ENCODE measurements around the gene TBC1D2. TPM values are rescaled to one million over a fixed set of nuclear protein-coding genes. Genes with fewer than 3 reads are reported as not detected.
A peak's percentile ranks its signal among the peaks of the same experiment; 100 is the strongest.

Gene TBC1D2
- total and polyA plus RNA-seq, 2 of the 4 experiments (the other 2 are of a cell fraction) = 36.9 to 62.7 TPM

DNA sequence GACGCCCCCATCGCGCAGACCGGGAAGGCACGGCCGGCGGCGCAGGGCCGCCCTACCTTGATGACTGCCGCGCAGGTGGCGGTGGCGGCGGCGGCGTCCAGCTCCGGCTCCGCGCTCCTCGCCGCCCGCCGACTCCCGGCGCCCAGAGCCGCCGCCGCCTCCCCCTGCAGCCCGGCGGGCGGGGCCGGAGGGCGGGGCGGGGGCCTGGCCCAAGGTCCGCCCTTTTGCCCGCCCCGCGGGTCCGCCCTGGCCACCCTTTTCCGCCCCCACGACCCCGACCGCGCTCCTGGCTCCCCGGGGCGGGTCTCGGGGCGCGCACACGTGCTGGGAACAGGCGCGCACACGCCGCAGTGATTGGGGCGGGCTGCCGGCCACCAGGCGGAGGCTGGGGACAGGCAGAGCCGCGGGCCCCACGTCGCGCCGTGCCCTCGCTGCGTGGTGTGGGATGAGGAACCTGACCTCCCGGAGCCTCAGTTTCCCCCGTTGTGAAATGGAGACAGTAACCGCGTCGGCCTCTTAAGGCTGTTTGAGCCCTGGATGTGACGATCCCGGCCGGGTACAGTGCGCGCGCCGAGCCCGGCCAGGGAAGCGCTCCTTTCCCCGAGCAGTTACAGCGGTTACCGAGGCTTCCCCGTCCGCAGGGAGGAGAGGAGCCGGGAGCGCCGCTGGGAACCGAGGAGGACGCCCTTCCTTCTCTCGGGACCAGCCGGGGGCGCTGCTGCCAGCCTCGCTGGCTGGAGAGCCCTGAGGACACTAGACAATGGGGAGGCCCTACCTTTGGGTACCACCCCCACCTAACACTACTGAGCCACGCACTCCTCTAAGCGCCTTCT, 62.7 kb downstream of the TBC1D2 start, which contains the start of gene CORO2A:
TSS of gene CORO2A (minus strand) at position 135 of the 833 bp plus-strand sequence. CDS start 34,977 bp downstream, outside the sequence.
- Histone ChIP-seq H3K36me3 (ENCODE audit: control insufficient read depth, insufficient read depth, low read length) (no peaks in the 10 kb centered on the region), H3K9ac (ENCODE audit: low read depth, low read length) (peak within 1 kb of the TSS; percentile 63), H2AFZ (replicated peaks; ENCODE audit: low read length, poor library complexity) (peak within 1 kb of the TSS; percentile 99), H4K91ac (ENCODE audit: insufficient read depth, low read depth, low read length) (peak within 1 kb of the TSS; percentile 27; the same call in 1 of the 2 replicates), H3K23ac (ENCODE audit: low read depth, low read length) (peak within 1 kb of the TSS; percentile 93), H3K9me1 (ENCODE audit: insufficient read depth, low read length) (peaks cover 12% of the 10 kb centered on the region), H3K14ac (replicated peaks; ENCODE audit: low read depth, low read length) (peak within 1 kb of the TSS; percentile 77), H3K9me3 (ENCODE audit: control insufficient read depth, insufficient read depth, low read length) (no peaks in the 10 kb centered on the region), H3K56ac (ENCODE audit: extremely low read depth, insufficient read depth, low read length) (peak within 1 kb of the TSS; percentile 49; the same call in 1 of the 2 replicates), H3K79me1 (ENCODE audit: low read depth in 1 of 2, low read length in 2 of 2) (peaks cover 0 to 4% of the 10 kb centered on the region in 2 experiments; a peak in 1 of 4 replicates), H2BK20ac (ENCODE audit: low read depth, low read length) (peak within 1 kb of the TSS; percentile 34; the same call in 1 of the 2 replicates), H2BK15ac (ENCODE audit: low read depth, low read length) (peak within 1 kb of the TSS; percentile 80; the same call in 2 of the 3 replicates), H2AK5ac (ENCODE audit: low read depth, low read length) (peak within 1 kb of the TSS; percentile 73), H2BK5ac (ENCODE audit: low read depth, low read length, poor library complexity, severe bottlenecking) (peak within 1 kb of the TSS; percentile 3), H4K20me1 (ENCODE audit: insufficient read depth, low read length) (no peaks in the 10 kb centered on the region), H3K18ac (ENCODE audit: low read depth, low read length) (peak within 1 kb of the TSS; percentile 16; the same call in 1 of the 2 replicates), H3K4me3 (ENCODE audit: insufficient read depth, low read depth, low read length) (peak within 1 kb of the TSS; percentile 77), H4K5ac (ENCODE audit: low read depth, low read length) (no peak within 1 kb of the TSS; the same call in 1 of the 2 replicates), H2AK9ac (replicated peaks; ENCODE audit: low read depth, low read length, poor library complexity) (peak within 1 kb of the TSS; percentile 89), H2BK120ac (ENCODE audit: low read depth, low read length) (peak within 1 kb of the TSS; percentile 64; the same call in 1 of the 2 replicates), H3K4me1 (ENCODE audit: control insufficient read depth, insufficient read depth, low read length) (peaks cover 3% of the 10 kb centered on the region), H3K27me3 (ENCODE audit: control insufficient read depth, insufficient read depth, low read length) (0 out of 2 replicates have a peak, but pooled peaks cover 3% of the 10 kb centered on the region), H3K4me2 (ENCODE audit: low read depth, low read length) (peak within 1 kb of the TSS; percentile 91), H3K27ac (ENCODE audit: insufficient read depth, low read length) (peak within 1 kb of the TSS; percentile 14; the same call in 1 of the 2 replicates), H3K4ac (ENCODE audit: low read depth, low read length) (peak within 1 kb of the TSS; percentile 72), H4K8ac (ENCODE audit: low read depth in 2 of 2, low read length in 2 of 2) (peak within 1 kb of the TSS; percentile 13 to 89)
- TF ChIP-seq FOS (IDR thresholded peaks at IDR 0.05; ENCODE audit: low read depth, low read length) (no peak), SMC3 (IDR thresholded peaks at IDR 0.05; ENCODE audit: low read depth, low read length) (peak; percentile 49), CHD1 (IDR thresholded peaks at IDR 0.05; ENCODE audit: low read depth, low read length) (no peak), RAD21 (IDR thresholded peaks at IDR 0.05; ENCODE audit: low read length) (peak; percentile 48), MAFK (IDR thresholded peaks at IDR 0.05; ENCODE audit: low read depth, low read length) (no peak), RFX5 (IDR thresholded peaks at IDR 0.05; ENCODE audit: low read depth, low read length) (no peak), MXI1 (IDR thresholded peaks at IDR 0.05; ENCODE audit: borderline replicate concordance, low read depth, low read length) (no peak), BHLHE40 (IDR thresholded peaks at IDR 0.05; ENCODE audit: low read depth, low read length) (peak; percentile 65), POLR2A (IDR thresholded peaks at IDR 0.05; ENCODE audit: low read depth, low read length) (no peak), MAZ (IDR thresholded peaks at IDR 0.05; ENCODE audit: borderline replicate concordance, low read depth, low read length) (peak; percentile 55), CEBPB (IDR thresholded peaks at IDR 0.05; ENCODE audit: low read depth, low read length) (no peak)
- TF ChIP-seq, protein P1, sequence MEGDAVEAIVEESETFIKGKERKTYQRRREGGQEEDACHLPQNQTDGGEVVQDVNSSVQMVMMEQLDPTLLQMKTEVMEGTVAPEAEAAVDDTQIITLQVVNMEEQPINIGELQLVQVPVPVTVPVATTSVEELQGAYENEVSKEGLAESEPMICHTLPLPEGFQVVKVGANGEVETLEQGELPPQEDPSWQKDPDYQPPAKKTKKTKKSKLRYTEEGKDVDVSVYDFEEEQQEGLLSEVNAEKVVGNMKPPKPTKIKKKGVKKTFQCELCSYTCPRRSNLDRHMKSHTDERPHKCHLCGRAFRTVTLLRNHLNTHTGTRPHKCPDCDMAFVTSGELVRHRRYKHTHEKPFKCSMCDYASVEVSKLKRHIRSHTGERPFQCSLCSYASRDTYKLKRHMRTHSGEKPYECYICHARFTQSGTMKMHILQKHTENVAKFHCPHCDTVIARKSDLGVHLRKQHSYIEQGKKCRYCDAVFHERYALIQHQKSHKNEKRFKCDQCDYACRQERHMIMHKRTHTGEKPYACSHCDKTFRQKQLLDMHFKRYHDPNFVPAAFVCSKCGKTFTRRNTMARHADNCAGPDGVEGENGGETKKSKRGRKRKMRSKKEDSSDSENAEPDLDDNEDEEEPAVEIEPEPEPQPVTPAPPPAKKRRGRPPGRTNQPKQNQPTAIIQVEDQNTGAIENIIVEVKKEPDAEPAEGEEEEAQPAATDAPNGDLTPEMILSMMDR (conservative IDR thresholded peaks at IDR 0.05; ENCODE audit: low read depth, low read length) = peak; percentile 59
- TF ChIP-seq, protein P2, sequence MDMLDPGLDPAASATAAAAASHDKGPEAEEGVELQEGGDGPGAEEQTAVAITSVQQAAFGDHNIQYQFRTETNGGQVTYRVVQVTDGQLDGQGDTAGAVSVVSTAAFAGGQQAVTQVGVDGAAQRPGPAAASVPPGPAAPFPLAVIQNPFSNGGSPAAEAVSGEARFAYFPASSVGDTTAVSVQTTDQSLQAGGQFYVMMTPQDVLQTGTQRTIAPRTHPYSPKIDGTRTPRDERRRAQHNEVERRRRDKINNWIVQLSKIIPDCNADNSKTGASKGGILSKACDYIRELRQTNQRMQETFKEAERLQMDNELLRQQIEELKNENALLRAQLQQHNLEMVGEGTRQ (IDR thresholded peaks at IDR 0.05; ENCODE audit: low read depth, low read length) = peak; percentile 39; the same call in 1 of the 2 replicates
- WGBS, 2 experiments (ENCODE audit: extremely low coverage in 2 of 2, insufficient read length in 1 of 2) = 1% methylated on average over 52 of the region's 95 CpGs; no CpG with 5 or more reads in 1 of the 2 experiments
- dilution Hi-C loops (cut with HindIII; ENCODE audit: low sequenced_read_pairs, unreplicated experiment) (no loop called here), intact Hi-C loops (cut with micrococcal nuclease) (loop anchor here (2.0 to 5.0 kb wide), 2 partner anchors 120 to 270 kb away; partner anchors contain the start of gene TRMO), in situ Hi-C loops (cut with MboI; ENCODE audit: low sequenced_read_pairs) (no loop called here)
- BruUV-seq (replicated peaks) = no TSS peak
- POLR2A ChIA-PET (ENCODE audit: unreplicated experiment) = no interaction called here
- DNase-seq = peak; percentile 63
- CTCF ChIA-PET = no interaction called here
- peak; percentile 94 for ATAC-seq (ENCODE audit: low read depth)

Data from IMR-90 (cell line).